SK-N-SH (cell line): ENCODE results near the gene TMEM92. TPM values are rescaled to one million over a fixed set of nuclear protein-coding genes. Genes with fewer than 3 reads are reported as not detected.

Experiments
- CTCF ChIA-PET: fragments of 300-600, 350-600 bp; formaldehyde crosslinking; extraction: SDS; loops from one replicate; lab custom pipeline; 2021; lab: Yijun Ruan, JAX
- POLR2A ChIA-PET: fragments of 350-600 bp; sonication (Branson Sonifier 250); formaldehyde crosslinking; extraction: SDS; loops from one replicate; lab custom pipeline; 2020; ENCODE audit warnings: antibody characterized with exemption, inconsistent platforms; lab: Yijun Ruan, JAX
- DNase-seq: peaks from one replicate; pipeline ENCODE4 v3.0.0; 2012
- H2AFZ ChIP-seq: fragments of 200-600 bp; sonication (generic); 2 replicates; pipeline ENCODE4 v1.8.1; 2016; ENCODE audit warnings: antibody characterized with exemption, mild to moderate bottlenecking, low read depth
- H3F3A ChIP-seq: fragments of 200-600 bp; sonication (generic); replicated peaks from 2 replicates; pipeline ENCODE3; 2016; ENCODE audit warnings: antibody characterized with exemption, mild to moderate bottlenecking; ENCODE audit not compliant: insufficient read depth
- H3K27ac ChIP-seq, 2 experiments: fragments of 200-500 bp in 1 of 2; fragments of 200-600 bp in 1 of 2; sonication (Bioruptor generic) in 1 of 2; sonication (generic), shearing (Covaris generic) in 1 of 2; 2 replicates each; pipeline versions ENCODE4 v1.5.1 to v1.6.1; 2014 to 2016; ENCODE audit warnings: low read depth in 2 of 2, inconsistent platforms in 1 of 2, low read length in 1 of 2, mild to moderate bottlenecking in 1 of 2, mixed read lengths in 1 of 2
- H3K27me3 ChIP-seq: fragments of 200-600 bp; sonication (generic), shearing (Covaris generic); 2 replicates; pipeline ENCODE4 v1.6.1; 2016; ENCODE audit warnings: mixed run types; ENCODE audit not compliant: insufficient read depth
- H3K36me3 ChIP-seq, 2 experiments: fragments of 200-500 bp in 1 of 2; fragments of 200-600 bp in 1 of 2; sonication (Bioruptor generic) in 1 of 2; sonication (generic) in 1 of 2; replicated peaks in 1 of 2; 2 replicates each; pipeline versions ENCODE3 to v1.5.1; 2014 to 2016; ENCODE audit warnings: low read length in 1 of 2, mild to moderate bottlenecking in 1 of 2; ENCODE audit not compliant: insufficient read depth in 2 of 2, control insufficient read depth in 1 of 2
- H3K4me1 ChIP-seq, 2 experiments: fragments of 200-500 bp in 1 of 2; fragments of 200-600 bp in 1 of 2; sonication (Bioruptor generic) in 1 of 2; sonication (generic), shearing (Covaris generic) in 1 of 2; 2 replicates each; pipeline versions ENCODE4 v1.5.1 to v1.6.1; 2014 to 2016; ENCODE audit warnings: low read depth in 1 of 2, low read length in 1 of 2, mixed run types in 1 of 2; ENCODE audit not compliant: insufficient read depth in 2 of 2, control insufficient read depth in 1 of 2
- H3K4me2 ChIP-seq: fragments of 200-600 bp; sonication (generic), shearing (Covaris generic); 2 replicates; pipeline ENCODE4 v1.6.1; 2017; ENCODE audit warnings: mixed run types
- H3K4me3 ChIP-seq, 2 experiments: fragments of 200-500 bp in 1 of 2; fragments of 200-600 bp in 1 of 2; sonication (Bioruptor generic) in 1 of 2; sonication (generic), shearing (Covaris generic) in 1 of 2; 2 replicates each; pipeline versions ENCODE4 v1.5.1 to v1.8.1; 2014 to 2016; ENCODE audit warnings: low read depth in 2 of 2, inconsistent platforms in 1 of 2, low read length in 1 of 2, mild to moderate bottlenecking in 1 of 2, mixed read lengths in 1 of 2, moderate library complexity in 1 of 2
- H3K79me2 ChIP-seq: fragments of 200-600 bp; sonication (generic); 2 replicates; pipeline ENCODE4 v1.8.1; 2017; ENCODE audit warnings: mild to moderate bottlenecking; ENCODE audit not compliant: insufficient read depth
- H3K9ac ChIP-seq: fragments of 200-600 bp; sonication (generic); 2 replicates; pipeline ENCODE4 v1.6.1; 2017; ENCODE audit warnings: mixed run types
- H3K9me2 ChIP-seq: fragments of 200-600 bp; sonication (generic); 2 replicates; pipeline ENCODE4 v1.6.1; 2017; ENCODE audit warnings: mixed run types
- H3K9me3 ChIP-seq: fragments of 200-600 bp; sonication (generic); 2 replicates; pipeline ENCODE4 v1.6.1; 2017; ENCODE audit warnings: mixed run types, mild to moderate bottlenecking, moderate library complexity
- H4K20me1 ChIP-seq: fragments of 200-600 bp; sonication (generic); 2 replicates; pipeline ENCODE4 v1.6.1; 2017; ENCODE audit warnings: mild to moderate bottlenecking, mixed run types; ENCODE audit not compliant: insufficient read depth
- CHD2 ChIP-seq: fragments of 150-350 bp; IDR thresholded peaks from 2 replicates; pipeline ENCODE4 v1.6.1; 2018; ENCODE audit warnings: low read length; ENCODE audit not compliant: partially characterized antibody
- FOSL2 ChIP-seq: IDR thresholded peaks from 2 replicates; pipeline ENCODE4 v1.4.0; 2012; ENCODE audit warnings: low read depth, mild to moderate bottlenecking, moderate library complexity, borderline replicate concordance
- FOXM1 ChIP-seq: IDR thresholded peaks from 2 replicates; pipeline ENCODE4 v1.4.0; 2012; ENCODE audit warnings: low read depth, mild to moderate bottlenecking
- GATA2 ChIP-seq: sonication (generic); formaldehyde crosslinking; IDR thresholded peaks from 2 replicates; pipeline ENCODE4 v1.5.0; 2020; ENCODE audit warnings: mild to moderate bottlenecking, missing genetic modification reagents
- MAX ChIP-seq: IDR thresholded peaks from 2 replicates; pipeline ENCODE4 v1.4.0; 2012; ENCODE audit warnings: low read depth
- MXI1 ChIP-seq: IDR thresholded peaks from 2 replicates; pipeline ENCODE4 v1.6.1; 2012; ENCODE audit warnings: mild to moderate bottlenecking, low read depth, low read length, improper control_type of control experiment
- NRF1 ChIP-seq: IDR thresholded peaks from 2 replicates; pipeline ENCODE4 v1.6.1; 2012; ENCODE audit warnings: low read depth, mild to moderate bottlenecking, low read length
- POLR2AphosphoS5 ChIP-seq: IDR thresholded peaks from 2 replicates; pipeline ENCODE4 v1.6.1; 2012; ENCODE audit warnings: low read depth, low read length
- RAD21 ChIP-seq: IDR thresholded peaks from 2 replicates; pipeline ENCODE4 v1.6.1; 2012; ENCODE audit warnings: mild to moderate bottlenecking, low read length
- RFX5 ChIP-seq: IDR thresholded peaks from 2 replicates; pipeline ENCODE4 v1.6.1; 2012; ENCODE audit warnings: mild to moderate bottlenecking, improper control_type of control experiment, low read length
- SIN3A ChIP-seq: IDR thresholded peaks from 2 replicates; pipeline ENCODE4 v1.6.1; 2012; ENCODE audit warnings: low read depth, mild to moderate bottlenecking, low read length, moderate library complexity, borderline replicate concordance
- SMC3 ChIP-seq: IDR thresholded peaks from 2 replicates; pipeline ENCODE4 v1.6.1; 2012; ENCODE audit warnings: low read depth, low read length, improper control_type of control experiment
- TAF1 ChIP-seq: IDR thresholded peaks from 2 replicates; pipeline ENCODE4 v1.6.1; 2012; ENCODE audit warnings: low read depth, mild to moderate bottlenecking, low read length, moderate library complexity, borderline replicate concordance
- TCF12 ChIP-seq: IDR thresholded peaks from 2 replicates; pipeline ENCODE4 v1.4.0; 2012
- TEAD4 ChIP-seq: IDR thresholded peaks from 2 replicates; pipeline ENCODE4 v1.4.0; 2012; ENCODE audit warnings: mild to moderate bottlenecking, borderline replicate concordance; ENCODE audit not compliant: insufficient read depth
- USF2 ChIP-seq: fragments of 150-350 bp; IDR thresholded peaks from 2 replicates; pipeline ENCODE4 v1.6.1; 2017; ENCODE audit warnings: antibody characterized with exemption, low read length, low read depth, borderline replicate concordance
- WGBS: methylation state at CpG from one replicate; pipeline ENCODE4 v1.1.6; 2017; ENCODE audit warnings: low lambda C conversion rate; 5-methylcytosine and 5-hydroxymethylcytosine counted together
- polyA plus RNA-seq, 3 experiments: library from polyadenylated mRNA; depleted of rRNA; stranded (reverse); fragments of >200 nt; gene quantifications; 2 replicates each; pipeline ENCODE4 v1.2.3, GENCODE V29; 2012

Gene TMEM92
- polyA plus RNA-seq, 1 of the 3 experiments (the other 2 are of a cell fraction), result 0.46 TPM

DNA sequence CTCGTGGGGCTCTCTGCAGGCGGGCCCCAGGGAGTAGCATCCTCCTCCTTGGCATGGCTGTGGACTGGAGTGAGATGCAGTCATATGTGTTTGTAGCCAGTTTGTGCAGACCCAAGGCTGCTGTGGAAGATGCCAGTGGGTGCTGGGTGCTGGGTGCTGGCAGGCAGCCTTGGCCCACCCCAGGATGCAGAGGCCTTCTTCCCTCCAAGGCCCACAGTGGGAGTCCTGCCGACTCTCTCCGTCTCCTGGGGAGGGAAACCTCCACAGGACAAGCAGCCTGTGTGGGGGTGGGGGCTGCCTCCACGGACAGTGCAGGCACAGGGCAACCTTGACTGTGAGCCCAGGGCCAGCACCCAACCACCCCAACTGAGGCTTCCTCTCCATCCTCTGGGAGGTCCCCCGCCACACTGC lies 13.8 kb upstream of the TMEM92 start:
- H3K79me2 ChIP-seq, result no peaks in the 10 kb centered on the region
- H2AFZ ChIP-seq, result no peak overlapping the region
- H3K4me3 ChIP-seq, result no peak overlapping the region
- TF ChIP-seq FOXM1, result no peak
- TF ChIP-seq NRF1, result no peak
- TF ChIP-seq POLR2AphosphoS5, result no peak
- no peak for TF ChIP-seq SIN3A
- no peak for TF ChIP-seq FOSL2
- ChIA-PET POLR2A (no interaction called here), CTCF (interaction anchor here (1.0 to 6.2 kb wide), 5 partner anchors 12 to 166 kb away, joined by 3 to 47 read pairs (median 4); partner anchors contain the start of genes COL1A1 and TMEM92)
- no peak overlapping the region for H3K9ac ChIP-seq
- H3K9me2 ChIP-seq, result no peaks in the 10 kb centered on the region
- no peak overlapping the region for H3K4me2 ChIP-seq
- WGBS, result 90% methylated on average over 4 of the region's 6 CpGs
- no peak overlapping the region; a peak in 1 of 4 replicates for H3K27ac ChIP-seq
- no peaks in the 10 kb centered on the region for H3K9me3 ChIP-seq
- peak; percentile 37 for DNase-seq
- peaks cover 25 to 39% of the 10 kb centered on the region in 2 experiments; a peak in 3 of 4 replicates for H3K4me1 ChIP-seq
- H4K20me1 ChIP-seq, result no peaks in the 10 kb centered on the region
- no peaks in the 10 kb centered on the region for H3K27me3 ChIP-seq
- no peaks in the 10 kb centered on the region for H3K36me3 ChIP-seq
- H3F3A ChIP-seq, result peaks cover 8% of the 10 kb centered on the region

- H2AFZ ChIP-seq, result no peak overlapping the region
- H3K4me3 ChIP-seq, result no peak overlapping the region
- TF ChIP-seq MAX (no peak), CHD2 (no peak), RAD21 (no peak), RFX5 (no peak), SMC3 (no peak), MXI1 (no peak), USF2 (no peak), GATA2 (CRISPR knock-in tag) (no peak), TEAD4 (no peak), TCF12 (no peak), TAF1 (no peak), FOSL2 (no peak)
- TF ChIP-seq, all 33 proteins: peak for 0
- Histone ChIP-seq H3K9me3 (no peaks in the 10 kb centered on the region), H3K27me3 (no peaks in the 10 kb centered on the region), H3K4me1 (peaks cover 33 to 47% of the 10 kb centered on the region in 2 experiments; a peak in 3 of 4 replicates), H3F3A (peaks cover 8% of the 10 kb centered on the region), H3K9ac (no peak overlapping the region), H3K27ac (no peak overlapping the region), H3K36me3 (no peaks in the 10 kb centered on the region), H3K9me2 (no peaks in the 10 kb centered on the region), H3K79me2 (no peaks in the 10 kb centered on the region), H4K20me1 (no peaks in the 10 kb centered on the region), H3K4me2 (no peak overlapping the region)
- ChIA-PET CTCF (interaction anchor here (0.9 to 53.3 kb wide), 5 partner anchors 11 to 167 kb away, joined by 3 to 2150 read pairs (median 12); partner anchors contain the start of genes COL1A1 and TMEM92), POLR2A (no interaction called here)
- peak; percentile 29 for DNase-seq
- WGBS, result 85% methylated on average over 15 of the region's 15 CpGs
Observed at GRCh38 chr17:50261051-50261915, 13.0 kb upstream of the TMEM92 start.
